H1 (cell line): Measurements from ENCODE around the gene RPRD2. TPM values are rescaled to one million over a fixed set of nuclear protein-coding genes. Genes with fewer than 3 reads are reported as not detected.

ENCODE experiments used
- BRCA1 ChIP-seq: IDR thresholded peaks from 2 replicates; pipeline ENCODE4 v1.6.1; 2012; ENCODE audit warnings: low read depth, low read length, improper control_type of control experiment
- CBX8 ChIP-seq: fragments of 300-800, 300-1000 bp; sonication (generic); IDR thresholded peaks from 2 replicates; pipeline ENCODE4 v1.7.1; 2016; ENCODE audit warnings: low read depth, low read length, borderline replicate concordance
- CHD2 ChIP-seq: IDR thresholded peaks from 2 replicates; pipeline ENCODE4 v1.6.1; 2012; ENCODE audit warnings: low read length, improper control_type of control experiment
- JUND ChIP-seq: IDR thresholded peaks from 2 replicates; pipeline ENCODE4 v1.6.1; 2011; ENCODE audit warnings: mild to moderate bottlenecking, improper control_type of control experiment, low read length
- KDM1A ChIP-seq: fragments of 200-600, 300-600 bp; sonication (generic); IDR thresholded peaks from 2 replicates; pipeline ENCODE4 v1.7.1; 2016; ENCODE audit warnings: mild to moderate bottlenecking, low read length, borderline replicate concordance
- MAFK ChIP-seq: IDR thresholded peaks from 2 replicates; pipeline ENCODE4 v1.6.1; 2012; ENCODE audit warnings: low read depth, mild to moderate bottlenecking, improper control_type of control experiment, low read length
- PHF8 ChIP-seq: fragments of 200-600 bp; sonication (generic); conservative IDR thresholded peaks from 2 replicates; pipeline ENCODE4 v1.7.1; 2012; ENCODE audit warnings: low read depth, mild to moderate bottlenecking, inconsistent platforms, low read length, moderate library complexity
- POLR2AphosphoS5 ChIP-seq: IDR thresholded peaks from 2 replicates; pipeline ENCODE4 v1.6.1; 2011; ENCODE audit warnings: low read depth, low read length
- POU5F1 ChIP-seq: IDR thresholded peaks from 2 replicates; pipeline ENCODE4 v1.6.1; 2011; ENCODE audit warnings: low read depth, mild to moderate bottlenecking, low read length, moderate library complexity
- RAD21 ChIP-seq, 2 experiments: IDR thresholded peaks in 1 of 2; conservative IDR thresholded peaks in 1 of 2; 2 replicates each; pipeline ENCODE4 v1.6.1; 2011; ENCODE audit warnings: low read depth in 2 of 2, low read length in 2 of 2, improper control_type of control experiment in 1 of 2, inconsistent platforms in 1 of 2, mild to moderate bottlenecking in 1 of 2, moderate library complexity in 1 of 2
- RBBP5 ChIP-seq: IDR thresholded peaks from 2 replicates; pipeline ENCODE4 v1.7.1; 2012; ENCODE audit warnings: low read depth, mild to moderate bottlenecking, inconsistent platforms, low read length, moderate library complexity, borderline replicate concordance
- RNF2 ChIP-seq: fragments of 200-900, 300-1000 bp; sonication (generic); IDR thresholded peaks from 2 replicates; pipeline ENCODE4 v1.7.1; 2016; ENCODE audit warnings: borderline replicate concordance, low read depth, mild to moderate bottlenecking, antibody characterized with exemption, low read length; ENCODE audit not compliant: poor library complexity, severe bottlenecking; ENCODE audit errors: missing control alignments
- SIX5 ChIP-seq: IDR thresholded peaks from 2 replicates; pipeline ENCODE4 v1.6.1; 2011; ENCODE audit warnings: mild to moderate bottlenecking, low read depth, low read length
- SP1 ChIP-seq: IDR thresholded peaks from 2 replicates; pipeline ENCODE4 v1.6.1; 2011; ENCODE audit warnings: low read depth, low read length
- SP2 ChIP-seq: IDR thresholded peaks from 2 replicates; pipeline ENCODE4 v1.6.1; 2012; ENCODE audit warnings: mild to moderate bottlenecking, low read length, inconsistent platforms
- SRF ChIP-seq: IDR thresholded peaks from 2 replicates; pipeline ENCODE4 v1.6.1; 2011; ENCODE audit warnings: mild to moderate bottlenecking, low read depth, low read length, moderate library complexity
- SUZ12 ChIP-seq: fragments of 200-600 bp; sonication (generic); IDR thresholded peaks from 2 replicates; pipeline ENCODE4 v1.6.1; 2012; ENCODE audit warnings: mild to moderate bottlenecking, inconsistent platforms, low read length, moderate library complexity, mixed read lengths
- TBP ChIP-seq: IDR thresholded peaks from 2 replicates; pipeline ENCODE4 v1.6.1; 2011; ENCODE audit warnings: low read depth, low read length, improper control_type of control experiment
- ZNF274 ChIP-seq: IDR thresholded peaks from 2 replicates; pipeline ENCODE4 v1.7.0; 2012; ENCODE audit warnings: low read length, borderline replicate concordance; ENCODE audit errors: extremely low read depth
- polyA plus RNA-seq, 7 experiments: library from polyadenylated mRNA; depleted of rRNA in 3 of 7; stranded (reverse) in 5 of 7; unstranded in 2 of 7; fragments of >200 nt in 5 of 7; fragments of 200-250 nt in 2 of 7; gene quantifications; 1 replicate in 5 of 7; 2 replicates in 1 of 7; 4 replicates in 1 of 7; pipeline versions ENCODE4 v1.2.1 to v1.2.3, GENCODE V29; 2011 to 2013; ENCODE audit warnings: missing spikeins in 2 of 7, mixed read lengths in 2 of 7
- total RNA-seq: library from RNA; stranded (reverse); fragmentation: NEBNext Ultra II Directional; extraction: Animal tissue kit (Norgen Biotek cat#: 25700); gene quantifications from 2 replicates; pipeline ENCODE4 v1.2.1, GENCODE V29; 2021
- TF ChIP-seq, protein P1 (sequence below), 3 experiments: IDR thresholded peaks; 1 replicate in 2 of 3; 2 replicates in 1 of 3; pipeline versions ENCODE4 v1.5.1 to v1.6.1; 2011; ENCODE audit warnings: low read length in 3 of 3, mild to moderate bottlenecking in 3 of 3, inconsistent platforms in 2 of 3, low read depth in 1 of 3, moderate library complexity in 1 of 3; ENCODE audit not compliant: insufficient read depth in 1 of 3; ENCODE audit errors: control extremely low read depth in 1 of 3
- TF ChIP-seq, protein P2 (sequence below): IDR thresholded peaks from 2 replicates; pipeline ENCODE4 v1.6.1; 2012; ENCODE audit warnings: inconsistent platforms

RPRD2 gene
- total and polyA plus RNA-seq, 2 of the 8 experiments (the other 6 are each of a cell fraction or from before 2014, with no cell fraction given): 14.4 to 32.4 TPM

DNA sequence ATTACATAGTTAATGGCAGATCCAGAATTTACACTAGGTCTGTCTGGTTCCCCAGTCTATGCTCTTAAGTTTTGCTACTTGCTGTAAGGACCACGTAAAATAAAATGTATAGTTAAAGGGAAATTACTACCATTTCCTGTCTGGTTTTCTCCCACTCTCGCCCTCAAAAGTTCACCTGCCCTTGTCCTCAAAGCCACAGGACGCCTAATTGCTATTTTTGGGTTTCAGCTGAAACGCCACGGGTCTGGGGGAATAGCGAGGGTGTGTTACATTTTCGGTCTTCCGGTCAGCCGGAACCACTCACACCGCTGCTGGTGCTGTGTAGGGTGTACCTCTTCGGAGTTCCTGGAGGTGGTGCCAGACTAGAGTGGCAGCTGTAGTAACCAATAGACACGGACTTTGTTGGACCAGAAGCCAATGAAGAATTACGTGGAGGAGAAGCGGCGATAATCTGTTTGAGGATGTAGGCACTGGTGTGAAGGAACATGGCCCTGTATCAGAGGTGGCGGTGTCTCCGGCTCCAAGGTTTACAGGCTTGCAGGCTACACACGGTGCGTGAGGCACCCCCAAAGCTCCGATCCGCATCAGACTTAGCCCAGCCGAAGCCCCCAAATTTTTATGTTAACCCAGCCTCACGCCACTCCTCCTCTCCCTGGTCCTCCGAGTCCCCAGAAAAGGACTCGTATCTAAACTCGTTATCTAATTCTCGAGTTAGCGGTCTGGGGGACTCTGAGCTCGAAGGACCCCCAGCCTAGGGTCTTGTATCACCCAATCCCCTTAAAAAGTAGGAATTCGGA lies 123.2 kb downstream of the RPRD2 start, which contains the start of gene TARS2 (continued):
- TF ChIP-seq, protein P1, sequence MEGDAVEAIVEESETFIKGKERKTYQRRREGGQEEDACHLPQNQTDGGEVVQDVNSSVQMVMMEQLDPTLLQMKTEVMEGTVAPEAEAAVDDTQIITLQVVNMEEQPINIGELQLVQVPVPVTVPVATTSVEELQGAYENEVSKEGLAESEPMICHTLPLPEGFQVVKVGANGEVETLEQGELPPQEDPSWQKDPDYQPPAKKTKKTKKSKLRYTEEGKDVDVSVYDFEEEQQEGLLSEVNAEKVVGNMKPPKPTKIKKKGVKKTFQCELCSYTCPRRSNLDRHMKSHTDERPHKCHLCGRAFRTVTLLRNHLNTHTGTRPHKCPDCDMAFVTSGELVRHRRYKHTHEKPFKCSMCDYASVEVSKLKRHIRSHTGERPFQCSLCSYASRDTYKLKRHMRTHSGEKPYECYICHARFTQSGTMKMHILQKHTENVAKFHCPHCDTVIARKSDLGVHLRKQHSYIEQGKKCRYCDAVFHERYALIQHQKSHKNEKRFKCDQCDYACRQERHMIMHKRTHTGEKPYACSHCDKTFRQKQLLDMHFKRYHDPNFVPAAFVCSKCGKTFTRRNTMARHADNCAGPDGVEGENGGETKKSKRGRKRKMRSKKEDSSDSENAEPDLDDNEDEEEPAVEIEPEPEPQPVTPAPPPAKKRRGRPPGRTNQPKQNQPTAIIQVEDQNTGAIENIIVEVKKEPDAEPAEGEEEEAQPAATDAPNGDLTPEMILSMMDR (IDR thresholded peaks at IDR 0.05; ENCODE audit: control extremely low read depth in 1 of 3, insufficient read depth in 1 of 3, low read depth in 1 of 3, low read length in 3 of 3): no peak
- TF ChIP-seq BRCA1 (0 out of 2 replicates have a peak, but pooled peaks have one; percentile 40), SUZ12 (no peak), RNF2 (no peak), RAD21 (IDR thresholded peaks at IDR 0.05 in 1 of 2, conservative IDR thresholded peaks at IDR 0.05 in 1 of 2; ENCODE audit: low read depth in 2 of 2, low read length in 2 of 2) (0 out of 4 replicates have a peak, but pooled peaks of 1 of the 2 experiments have one; percentile 6), SIX5 (no peak), MAFK (no peak), RBBP5 (0 out of 2 replicates have a peak, but pooled peaks have one; percentile 41), POU5F1 (no peak), POLR2AphosphoS5 (peak; percentile 97), SP1 (peak; percentile 100), JUND (peak; percentile 25; the same call in 1 of the 2 replicates), TBP (peak; percentile 90), ZNF274 (no peak), SP2 (peak; percentile 86), CBX8 (no peak), SRF (no peak), PHF8 (peak; percentile 83), CHD2 (peak; percentile 92), KDM1A (no peak)
- TF ChIP-seq, protein P2, sequence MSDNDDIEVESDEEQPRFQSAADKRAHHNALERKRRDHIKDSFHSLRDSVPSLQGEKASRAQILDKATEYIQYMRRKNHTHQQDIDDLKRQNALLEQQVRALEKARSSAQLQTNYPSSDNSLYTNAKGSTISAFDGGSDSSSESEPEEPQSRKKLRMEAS: peak; percentile 78
